NCI-H226 (cell line): ENCODE measurements around the gene LMNA.
"Not testable (repeated sequence)": the region's sequence is repeated elsewhere in the genome, so short reads cannot be mapped to it uniquely, and the experiment has no call there.

Experiments used
- DNase-seq: peaks from one replicate; pipeline ENCODE4 v3.0.0-alpha.2; 2015

Gene LMNA

DNA sequence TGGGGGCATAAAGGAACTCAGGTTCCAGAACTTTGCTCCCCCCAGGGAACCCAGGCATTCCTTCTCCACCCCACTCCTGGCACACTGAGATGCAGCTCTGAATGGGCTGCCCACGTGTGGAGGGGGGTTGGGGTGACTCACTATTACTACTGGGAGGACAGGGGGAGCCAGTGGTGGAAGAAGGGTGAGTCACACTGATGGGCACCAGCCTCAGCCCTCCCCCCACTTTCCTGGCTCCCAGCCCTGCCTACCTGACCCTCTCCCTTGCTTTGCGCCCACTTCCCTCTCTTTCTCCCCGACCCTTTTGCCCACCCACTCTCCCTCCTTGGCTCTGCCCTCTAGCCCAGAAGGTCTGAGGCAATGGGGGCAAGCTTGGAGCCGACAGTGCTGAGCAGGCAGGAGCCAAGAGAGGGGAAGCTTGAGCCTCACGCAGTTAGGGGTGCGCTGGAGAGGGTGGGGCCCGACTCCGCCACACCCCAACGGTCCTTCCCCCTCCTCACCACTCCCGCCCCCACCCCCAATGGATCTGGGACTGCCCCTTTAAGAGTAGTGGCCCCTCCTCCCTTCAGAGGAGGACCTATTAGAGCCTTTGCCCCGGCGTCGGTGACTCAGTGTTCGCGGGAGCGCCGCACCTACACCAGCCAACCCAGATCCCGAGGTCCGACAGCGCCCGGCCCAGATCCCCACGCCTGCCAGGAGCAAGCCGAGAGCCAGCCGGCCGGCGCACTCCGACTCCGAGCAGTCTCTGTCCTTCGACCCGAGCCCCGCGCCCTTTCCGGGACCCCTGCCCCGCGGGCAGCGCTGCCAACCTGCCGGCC is at the start of gene LMNA:
Gene LMNA, plus strand, starts transcription at position 611 of the 818 bp plus-strand sequence. CDS start 208 bp downstream, outside the sequence.
- peak; percentile 97 for DNase-seq

GRCh38 chr1:156065212-156065611 is 49.3 kb upstream of the LMNA start:
- DNase-seq = no peak

DNA sequence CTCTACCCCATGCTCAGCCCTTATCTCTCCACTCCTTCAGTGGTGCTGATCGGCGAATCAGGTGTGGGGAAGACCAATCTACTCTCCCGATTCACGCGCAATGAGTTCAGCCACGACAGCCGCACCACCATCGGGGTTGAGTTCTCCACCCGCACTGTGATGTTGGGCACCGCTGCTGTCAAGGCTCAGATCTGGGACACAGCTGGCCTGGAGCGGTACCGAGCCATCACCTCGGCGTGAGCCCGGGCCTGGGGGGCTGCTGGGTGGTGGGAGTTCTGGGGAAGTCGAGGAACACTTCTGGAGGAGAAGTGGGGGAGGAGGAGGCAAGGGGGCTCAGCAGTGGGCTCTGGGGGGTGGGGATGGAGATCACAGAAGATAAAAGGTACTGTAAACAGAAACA is 48.6 kb upstream of the LMNA start:
- DNase-seq = no peak

DNA sequence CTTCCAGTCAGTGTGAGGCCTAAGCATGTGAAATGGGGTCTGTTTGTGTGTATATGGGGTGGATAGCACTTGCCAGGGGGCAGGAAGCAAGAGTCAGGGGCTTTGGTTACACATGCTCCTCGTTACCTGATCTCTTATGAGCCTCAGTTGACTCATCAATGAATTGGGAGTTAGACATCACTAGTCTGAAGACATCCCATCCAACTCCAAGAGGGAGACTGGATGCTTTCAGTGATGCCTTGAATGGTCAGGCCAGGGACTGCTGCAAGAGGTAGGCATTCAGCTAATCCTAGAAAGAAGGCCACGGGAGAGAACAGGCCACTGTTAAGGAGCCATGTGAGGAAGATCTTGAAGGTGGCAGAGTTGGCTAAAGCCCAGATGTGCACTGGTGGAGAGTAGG is 47.2 kb upstream of the LMNA start:
- DNase-seq = no peak

GRCh38 chr1:156069490-156070455 is 44.7 kb upstream of the LMNA start:
- DNase-seq = no peak

GRCh38 chr1:156070548-156070947 is 44.0 kb upstream of the LMNA start:
- DNase-seq = no peak

- DNase-seq = not testable (repeated sequence)
Observed at GRCh38 chr1:156071332-156071816, 43.1 kb upstream of the LMNA start.

DNA sequence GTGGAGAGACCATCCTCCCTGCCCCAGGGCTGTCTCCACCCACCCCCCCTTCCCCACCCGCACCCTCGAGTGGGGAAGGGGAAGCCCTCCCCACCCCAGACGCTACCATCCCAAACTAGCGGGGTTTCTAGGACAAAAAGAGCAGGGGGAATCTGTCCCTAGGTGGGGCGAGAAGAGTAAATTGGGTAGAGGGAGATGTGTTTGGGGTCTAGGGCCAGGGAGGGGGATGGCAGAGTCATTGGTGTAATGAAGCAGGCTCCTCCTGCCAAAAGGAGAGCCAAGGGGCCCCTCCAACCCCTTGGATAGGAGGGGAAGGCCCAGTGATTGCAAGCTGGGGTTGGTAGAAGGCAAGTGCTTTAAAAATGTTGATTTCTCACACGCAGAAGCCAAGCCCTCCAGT is 42.3 kb upstream of the LMNA start:
- DNase-seq = no peak

- no peak for DNase-seq
Observed at GRCh38 chr1:156073110-156073687, 41.3 kb upstream of the LMNA start.

GRCh38 chr1:156073740-156074139 is 40.8 kb upstream of the LMNA start:
- no peak for DNase-seq

- DNase-seq = no peak
Observed at GRCh38 chr1:156074661-156075060, 39.9 kb upstream of the LMNA start.

DNA sequence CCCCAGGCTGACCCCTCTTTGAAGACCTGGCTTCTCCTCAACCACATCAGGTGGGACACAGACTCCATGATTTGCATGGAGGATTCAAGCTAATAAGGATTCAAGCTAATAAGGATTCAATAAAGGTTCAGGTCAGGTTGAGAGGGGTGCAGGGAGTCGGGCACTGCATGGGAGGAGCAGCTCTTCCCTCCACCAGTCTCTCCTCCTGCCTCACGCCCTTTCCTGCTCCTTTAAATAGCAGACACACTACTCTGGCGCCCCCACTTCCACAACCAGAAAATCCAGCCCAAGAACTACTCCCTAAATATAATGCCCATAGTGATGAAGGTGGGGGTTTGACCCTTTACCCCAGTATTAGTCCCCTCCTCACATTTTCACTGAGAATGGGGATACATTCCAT is 39.3 kb upstream of the LMNA start:
- DNase-seq = no peak

DNA sequence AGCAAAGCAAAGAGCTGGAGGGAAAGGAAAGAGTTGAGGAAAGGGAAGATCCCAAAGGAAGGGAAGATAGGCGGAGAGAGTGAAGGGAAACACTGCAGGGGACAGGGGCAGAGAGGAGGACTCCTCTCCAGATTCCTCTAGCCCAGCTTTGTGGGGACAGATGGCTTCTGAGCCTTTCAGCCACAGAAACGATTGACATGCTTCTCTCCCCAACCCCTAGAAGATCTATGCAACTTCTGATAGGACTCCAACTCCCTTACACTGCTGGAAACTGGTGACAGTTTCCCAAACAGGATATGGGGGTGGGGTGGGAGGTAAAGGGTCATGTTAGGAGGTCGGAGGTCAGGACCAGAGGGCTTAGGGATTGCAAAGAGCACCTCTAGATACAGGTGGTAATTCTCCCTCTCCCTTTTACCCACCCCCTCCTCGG is 38.7 kb upstream of the LMNA start:
- no peak for DNase-seq

- DNase-seq = no peak
Observed at GRCh38 chr1:156076609-156077429, 37.7 kb upstream of the LMNA start.

- DNase-seq = no peak
Observed at GRCh38 chr1:156077430-156077760, 37.1 kb upstream of the LMNA start.

DNA sequence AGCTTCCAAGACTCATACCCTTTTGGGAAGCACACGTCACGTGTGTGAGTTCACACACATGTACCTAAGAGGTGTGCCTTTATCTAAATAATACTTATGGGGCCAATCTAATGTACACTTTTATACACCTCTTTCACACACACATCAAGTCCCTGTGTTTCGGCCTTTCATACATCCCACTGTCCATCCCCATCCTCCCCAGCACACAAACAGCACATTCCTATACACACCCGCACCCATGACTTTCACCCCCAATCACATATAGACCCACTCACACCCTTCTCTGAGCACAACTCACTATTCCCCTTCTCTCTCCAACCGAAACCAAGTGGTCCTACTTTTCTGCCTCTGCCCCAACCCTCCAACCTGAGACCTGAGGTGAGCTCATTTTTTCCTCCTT is 35.8 kb upstream of the LMNA start:
- DNase-seq = no peak

DNA sequence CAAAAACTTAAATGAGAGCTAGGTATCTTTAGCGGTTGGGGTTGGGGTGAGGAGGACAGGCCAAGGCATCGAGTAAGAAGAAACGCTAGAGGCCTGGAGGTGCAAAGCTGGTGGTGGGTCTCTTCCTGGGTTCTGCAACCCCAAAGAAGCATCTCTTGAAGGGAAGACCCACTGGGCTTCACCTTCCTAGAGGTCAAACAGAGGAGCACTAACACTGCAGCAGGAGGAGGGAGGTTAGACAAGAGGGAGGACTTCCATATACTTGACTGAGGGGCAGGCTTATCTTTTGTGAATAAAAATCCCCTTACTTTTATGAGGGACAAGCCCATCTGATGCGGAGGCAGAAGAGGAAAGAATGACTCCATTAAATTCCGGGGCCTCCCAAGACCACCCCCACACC is 34.7 kb upstream of the LMNA start:
- DNase-seq = no peak

- no peak for DNase-seq
Observed at GRCh38 chr1:156080241-156080862, 34.2 kb upstream of the LMNA start.

DNA sequence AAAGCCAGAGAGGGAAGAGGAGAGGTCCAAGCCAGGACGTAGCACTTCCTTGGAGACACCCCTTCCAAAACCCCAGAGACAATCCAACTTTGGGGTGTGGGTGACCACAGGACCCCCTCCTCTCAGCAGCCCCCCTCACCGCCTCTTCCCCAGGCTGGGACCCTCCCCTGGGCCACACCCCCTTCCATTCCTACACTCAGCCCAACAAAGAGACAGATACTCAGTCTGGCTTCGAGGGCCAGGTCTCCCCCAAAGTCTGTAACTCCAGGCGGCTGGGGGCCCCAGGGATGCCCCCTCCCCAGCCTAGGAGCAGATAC is 33.7 kb upstream of the LMNA start:
- DNase-seq = no peak

GRCh38 chr1:156081180-156081916 is 33.2 kb upstream of the LMNA start:
- DNase-seq = no peak

GRCh38 chr1:156081917-156082308 is 32.6 kb upstream of the LMNA start:
- DNase-seq = no peak
